SK-N-SH (cell line): Measurements from ENCODE around the gene DHRS4L2. TPM values are rescaled to one million over a fixed set of nuclear protein-coding genes. Genes with fewer than 3 reads are reported as not detected.
A peak's percentile ranks its signal among the peaks of the same experiment; 100 is the strongest.

Experiments used
- CTCF ChIA-PET: fragments of 300-600, 350-600 bp; formaldehyde crosslinking; extraction: SDS; loops from one replicate; lab custom pipeline; 2021; lab: Yijun Ruan, JAX
- POLR2A ChIA-PET: fragments of 350-600 bp; sonication (Branson Sonifier 250); formaldehyde crosslinking; extraction: SDS; loops from one replicate; lab custom pipeline; 2020; ENCODE audit warnings: antibody characterized with exemption, inconsistent platforms; lab: Yijun Ruan, JAX
- DNase-seq: peaks from one replicate; pipeline ENCODE4 v3.0.0; 2012
- H2AFZ ChIP-seq: fragments of 200-600 bp; sonication (generic); 2 replicates; pipeline ENCODE4 v1.8.1; 2016; ENCODE audit warnings: antibody characterized with exemption, mild to moderate bottlenecking, low read depth
- H3F3A ChIP-seq: fragments of 200-600 bp; sonication (generic); replicated peaks from 2 replicates; pipeline ENCODE3; 2016; ENCODE audit warnings: antibody characterized with exemption, mild to moderate bottlenecking; ENCODE audit not compliant: insufficient read depth
- H3K27ac ChIP-seq, 2 experiments: fragments of 200-500 bp in 1 of 2; fragments of 200-600 bp in 1 of 2; sonication (Bioruptor generic) in 1 of 2; sonication (generic), shearing (Covaris generic) in 1 of 2; 2 replicates each; pipeline versions ENCODE4 v1.5.1 to v1.6.1; 2014 to 2016; ENCODE audit warnings: low read depth in 2 of 2, inconsistent platforms in 1 of 2, low read length in 1 of 2, mild to moderate bottlenecking in 1 of 2, mixed read lengths in 1 of 2
- H3K27me3 ChIP-seq: fragments of 200-600 bp; sonication (generic), shearing (Covaris generic); 2 replicates; pipeline ENCODE4 v1.6.1; 2016; ENCODE audit warnings: mixed run types; ENCODE audit not compliant: insufficient read depth
- H3K36me3 ChIP-seq, 2 experiments: fragments of 200-500 bp in 1 of 2; fragments of 200-600 bp in 1 of 2; sonication (Bioruptor generic) in 1 of 2; sonication (generic) in 1 of 2; replicated peaks in 1 of 2; 2 replicates each; pipeline versions ENCODE3 to v1.5.1; 2014 to 2016; ENCODE audit warnings: low read length in 1 of 2, mild to moderate bottlenecking in 1 of 2; ENCODE audit not compliant: insufficient read depth in 2 of 2, control insufficient read depth in 1 of 2
- H3K4me1 ChIP-seq, 2 experiments: fragments of 200-500 bp in 1 of 2; fragments of 200-600 bp in 1 of 2; sonication (Bioruptor generic) in 1 of 2; sonication (generic), shearing (Covaris generic) in 1 of 2; 2 replicates each; pipeline versions ENCODE4 v1.5.1 to v1.6.1; 2014 to 2016; ENCODE audit warnings: low read depth in 1 of 2, low read length in 1 of 2, mixed run types in 1 of 2; ENCODE audit not compliant: insufficient read depth in 2 of 2, control insufficient read depth in 1 of 2
- H3K4me2 ChIP-seq: fragments of 200-600 bp; sonication (generic), shearing (Covaris generic); 2 replicates; pipeline ENCODE4 v1.6.1; 2017; ENCODE audit warnings: mixed run types
- H3K4me3 ChIP-seq, 2 experiments: fragments of 200-500 bp in 1 of 2; fragments of 200-600 bp in 1 of 2; sonication (Bioruptor generic) in 1 of 2; sonication (generic), shearing (Covaris generic) in 1 of 2; 2 replicates each; pipeline versions ENCODE4 v1.5.1 to v1.8.1; 2014 to 2016; ENCODE audit warnings: low read depth in 2 of 2, inconsistent platforms in 1 of 2, low read length in 1 of 2, mild to moderate bottlenecking in 1 of 2, mixed read lengths in 1 of 2, moderate library complexity in 1 of 2
- H3K79me2 ChIP-seq: fragments of 200-600 bp; sonication (generic); 2 replicates; pipeline ENCODE4 v1.8.1; 2017; ENCODE audit warnings: mild to moderate bottlenecking; ENCODE audit not compliant: insufficient read depth
- H3K9ac ChIP-seq: fragments of 200-600 bp; sonication (generic); 2 replicates; pipeline ENCODE4 v1.6.1; 2017; ENCODE audit warnings: mixed run types
- H3K9me2 ChIP-seq: fragments of 200-600 bp; sonication (generic); 2 replicates; pipeline ENCODE4 v1.6.1; 2017; ENCODE audit warnings: mixed run types
- H3K9me3 ChIP-seq: fragments of 200-600 bp; sonication (generic); 2 replicates; pipeline ENCODE4 v1.6.1; 2017; ENCODE audit warnings: mixed run types, mild to moderate bottlenecking, moderate library complexity
- H4K20me1 ChIP-seq: fragments of 200-600 bp; sonication (generic); 2 replicates; pipeline ENCODE4 v1.6.1; 2017; ENCODE audit warnings: mild to moderate bottlenecking, mixed run types; ENCODE audit not compliant: insufficient read depth
- CHD2 ChIP-seq: fragments of 150-350 bp; IDR thresholded peaks from 2 replicates; pipeline ENCODE4 v1.6.1; 2018; ENCODE audit warnings: low read length; ENCODE audit not compliant: partially characterized antibody
- CTCF ChIP-seq: fragments of 200-600 bp; sonication (generic); IDR thresholded peaks from 2 replicates; pipeline ENCODE4 v1.6.1; 2017; ENCODE audit warnings: antibody characterized with exemption, mild to moderate bottlenecking, moderate library complexity
- ELF1 ChIP-seq: IDR thresholded peaks from 2 replicates; pipeline ENCODE4 v1.4.0; 2012
- EP300 ChIP-seq, 2 experiments: IDR thresholded peaks; 2 replicates each; pipeline versions ENCODE4 v1.4.0 to v1.6.1; 2012; ENCODE audit warnings: borderline replicate concordance in 1 of 2, low read depth in 1 of 2, low read length in 1 of 2
- EZH2phosphoT487 ChIP-seq: fragments of 200-600 bp; sonication (generic); IDR thresholded peaks from 2 replicates; pipeline ENCODE4 v1.6.1; 2017; ENCODE audit warnings: low read depth, mixed run types, mild to moderate bottlenecking, antibody characterized with exemption, moderate library complexity, borderline replicate concordance
- FOSL2 ChIP-seq: IDR thresholded peaks from 2 replicates; pipeline ENCODE4 v1.4.0; 2012; ENCODE audit warnings: low read depth, mild to moderate bottlenecking, moderate library complexity, borderline replicate concordance
- GABPA ChIP-seq: IDR thresholded peaks from 2 replicates; pipeline ENCODE4 v1.4.0; 2012; ENCODE audit warnings: low read depth, mild to moderate bottlenecking
- IRF3 ChIP-seq: fragments of 150-350 bp; IDR thresholded peaks from 2 replicates; pipeline ENCODE4 v1.6.1; 2016; ENCODE audit warnings: mild to moderate bottlenecking, low read depth, low read length
- JUND ChIP-seq: IDR thresholded peaks from 2 replicates; pipeline ENCODE4 v1.4.0; 2012
- MEF2A ChIP-seq: IDR thresholded peaks from 2 replicates; pipeline ENCODE4 v1.4.0; 2012; ENCODE audit warnings: low read depth, borderline replicate concordance
- MXI1 ChIP-seq: IDR thresholded peaks from 2 replicates; pipeline ENCODE4 v1.6.1; 2012; ENCODE audit warnings: mild to moderate bottlenecking, low read depth, low read length, improper control_type of control experiment
- NFIC ChIP-seq: IDR thresholded peaks from 2 replicates; pipeline ENCODE4 v1.4.0; 2012; ENCODE audit warnings: borderline replicate concordance
- POLR2AphosphoS5 ChIP-seq: IDR thresholded peaks from 2 replicates; pipeline ENCODE4 v1.6.1; 2012; ENCODE audit warnings: low read depth, low read length
- RCOR1 ChIP-seq: fragments of 150-350 bp; IDR thresholded peaks from 2 replicates; pipeline ENCODE4 v1.6.1; 2017; ENCODE audit warnings: antibody characterized with exemption, low read length
- RFX5 ChIP-seq: IDR thresholded peaks from 2 replicates; pipeline ENCODE4 v1.6.1; 2012; ENCODE audit warnings: mild to moderate bottlenecking, improper control_type of control experiment, low read length
- SIN3A ChIP-seq: IDR thresholded peaks from 2 replicates; pipeline ENCODE4 v1.6.1; 2012; ENCODE audit warnings: low read depth, mild to moderate bottlenecking, low read length, moderate library complexity, borderline replicate concordance
- SMC3 ChIP-seq: IDR thresholded peaks from 2 replicates; pipeline ENCODE4 v1.6.1; 2012; ENCODE audit warnings: low read depth, low read length, improper control_type of control experiment
- TEAD4 ChIP-seq: IDR thresholded peaks from 2 replicates; pipeline ENCODE4 v1.4.0; 2012; ENCODE audit warnings: mild to moderate bottlenecking, borderline replicate concordance; ENCODE audit not compliant: insufficient read depth
- USF1 ChIP-seq: IDR thresholded peaks from 2 replicates; pipeline ENCODE4 v1.4.0; 2012; ENCODE audit warnings: low read depth, borderline replicate concordance
- USF2 ChIP-seq: fragments of 150-350 bp; IDR thresholded peaks from 2 replicates; pipeline ENCODE4 v1.6.1; 2017; ENCODE audit warnings: antibody characterized with exemption, low read length, low read depth, borderline replicate concordance
- YY1 ChIP-seq: IDR thresholded peaks from 2 replicates; pipeline ENCODE4 v1.4.0; 2012; ENCODE audit warnings: low read depth, mild to moderate bottlenecking
- WGBS: methylation state at CpG from one replicate; pipeline ENCODE4 v1.1.6; 2017; ENCODE audit warnings: low lambda C conversion rate; 5-methylcytosine and 5-hydroxymethylcytosine counted together
- polyA plus RNA-seq, 3 experiments: library from polyadenylated mRNA; depleted of rRNA; stranded (reverse); fragments of >200 nt; gene quantifications; 2 replicates each; pipeline ENCODE4 v1.2.3, GENCODE V29; 2012
- TF ChIP-seq, protein P1 (sequence below): IDR thresholded peaks from 2 replicates; pipeline ENCODE4; 2012
- TF ChIP-seq, protein P2 (sequence below): IDR thresholded peaks from 2 replicates; pipeline ENCODE4 v1.4.0; 2012; ENCODE audit warnings: low read depth, borderline replicate concordance
- TF ChIP-seq, protein P3 (sequence below): IDR thresholded peaks from 2 replicates; pipeline ENCODE4 v1.4.0; 2012; ENCODE audit warnings: low read depth

The DHRS4L2 gene
- polyA plus RNA-seq, 1 of the 3 experiments (the other 2 are of a cell fraction): 14.6 TPM

DNA sequence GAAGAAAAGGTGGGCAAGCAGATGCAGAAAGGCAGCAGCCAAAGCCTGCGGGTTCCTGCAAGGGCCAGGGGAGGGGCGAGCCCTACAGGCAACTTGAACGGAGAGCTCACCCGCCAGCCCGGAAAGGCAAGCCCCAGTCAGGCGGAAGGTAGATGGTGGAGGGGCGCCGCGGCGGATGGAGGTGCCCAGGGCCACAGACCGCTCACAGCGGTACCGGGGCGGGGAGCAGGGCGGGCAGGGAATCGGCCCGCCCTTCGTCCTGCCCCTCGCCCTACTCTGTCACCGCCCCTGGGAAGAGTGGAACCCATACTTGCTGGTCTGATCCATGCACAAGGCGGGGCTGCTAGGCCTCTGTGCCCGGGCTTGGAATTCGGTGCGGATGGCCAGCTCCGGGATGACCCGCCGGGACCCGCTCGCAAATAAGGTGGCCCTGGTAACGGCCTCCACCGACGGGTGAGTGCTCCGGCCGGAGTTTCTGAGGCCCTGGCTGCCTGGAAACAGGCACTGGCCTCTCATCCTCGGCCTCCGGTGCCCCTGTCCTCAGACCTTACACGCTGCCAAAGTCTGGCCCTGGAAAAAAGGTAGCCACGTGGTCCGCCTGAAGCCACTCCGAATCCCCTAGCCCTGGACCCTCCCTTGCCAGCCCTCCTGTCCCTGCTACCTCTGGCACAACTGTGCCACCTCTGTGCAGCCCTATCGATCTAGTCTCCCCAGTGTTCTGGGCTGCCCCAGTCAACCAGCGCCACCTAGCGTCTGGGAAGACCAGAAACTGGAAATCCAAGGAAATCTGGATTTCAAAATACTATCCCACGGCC, 35.1 kb upstream of the DHRS4L2 start, which contains the start of gene DHRS4:
Gene DHRS4 (plus strand): TSS at position 307 of the 815 bp plus-strand sequence. CDS start 19 bp downstream, at position 326.
- 0% methylated on average over 24 of the region's 44 CpGs for WGBS
- TF ChIP-seq POLR2AphosphoS5: peak; percentile 82; the same call in 1 of the 2 replicates
- TF ChIP-seq IRF3: no peak
- no peak for TF ChIP-seq JUND
- peak; percentile 63 for TF ChIP-seq MXI1
- no peak for TF ChIP-seq MEF2A
- no peak for TF ChIP-seq USF1
- TF ChIP-seq SIN3A: no peak; the same call in 1 of the 2 replicates
- TF ChIP-seq RCOR1: 0 out of 2 replicates have a peak, but pooled peaks have one; percentile 34
- TF ChIP-seq NFIC: no peak
- TF ChIP-seq, protein P1, sequence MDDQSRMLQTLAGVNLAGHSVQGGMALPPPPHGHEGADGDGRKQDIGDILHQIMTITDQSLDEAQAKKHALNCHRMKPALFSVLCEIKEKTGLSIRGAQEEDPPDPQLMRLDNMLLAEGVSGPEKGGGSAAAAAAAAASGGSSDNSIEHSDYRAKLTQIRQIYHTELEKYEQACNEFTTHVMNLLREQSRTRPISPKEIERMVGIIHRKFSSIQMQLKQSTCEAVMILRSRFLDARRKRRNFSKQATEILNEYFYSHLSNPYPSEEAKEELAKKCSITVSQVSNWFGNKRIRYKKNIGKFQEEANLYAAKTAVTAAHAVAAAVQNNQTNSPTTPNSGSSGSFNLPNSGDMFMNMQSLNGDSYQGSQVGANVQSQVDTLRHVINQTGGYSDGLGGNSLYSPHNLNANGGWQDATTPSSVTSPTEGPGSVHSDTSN: 0 out of 2 replicates have a peak, but pooled peaks have one; percentile 5
- TF ChIP-seq, protein P2, sequence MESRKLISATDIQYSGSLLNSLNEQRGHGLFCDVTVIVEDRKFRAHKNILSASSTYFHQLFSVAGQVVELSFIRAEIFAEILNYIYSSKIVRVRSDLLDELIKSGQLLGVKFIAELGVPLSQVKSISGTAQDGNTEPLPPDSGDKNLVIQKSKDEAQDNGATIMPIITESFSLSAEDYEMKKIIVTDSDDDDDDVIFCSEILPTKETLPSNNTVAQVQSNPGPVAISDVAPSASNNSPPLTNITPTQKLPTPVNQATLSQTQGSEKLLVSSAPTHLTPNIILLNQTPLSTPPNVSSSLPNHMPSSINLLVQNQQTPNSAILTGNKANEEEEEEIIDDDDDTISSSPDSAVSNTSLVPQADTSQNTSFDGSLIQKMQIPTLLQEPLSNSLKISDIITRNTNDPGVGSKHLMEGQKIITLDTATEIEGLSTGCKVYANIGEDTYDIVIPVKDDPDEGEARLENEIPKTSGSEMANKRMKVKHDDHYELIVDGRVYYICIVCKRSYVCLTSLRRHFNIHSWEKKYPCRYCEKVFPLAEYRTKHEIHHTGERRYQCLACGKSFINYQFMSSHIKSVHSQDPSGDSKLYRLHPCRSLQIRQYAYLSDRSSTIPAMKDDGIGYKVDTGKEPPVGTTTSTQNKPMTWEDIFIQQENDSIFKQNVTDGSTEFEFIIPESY: no peak
- TF ChIP-seq FOSL2: no peak
- no peak for TF ChIP-seq TEAD4
- TF ChIP-seq USF2: no peak
- no peak for TF ChIP-seq GABPA
- TF ChIP-seq, protein P3, sequence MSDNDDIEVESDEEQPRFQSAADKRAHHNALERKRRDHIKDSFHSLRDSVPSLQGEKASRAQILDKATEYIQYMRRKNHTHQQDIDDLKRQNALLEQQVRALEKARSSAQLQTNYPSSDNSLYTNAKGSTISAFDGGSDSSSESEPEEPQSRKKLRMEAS: 0 out of 2 replicates have a peak, but pooled peaks have one; percentile 46
- no peak; a peak in 1 of 4 replicates for TF ChIP-seq EP300 (IDR thresholded peaks at IDR 0.05; ENCODE audit: borderline replicate concordance in 1 of 2, low read depth in 1 of 2, low read length in 1 of 2)
- TF ChIP-seq YY1: peak; percentile 46; the same call in 1 of the 2 replicates
- TF ChIP-seq EZH2phosphoT487: no peak
- peak; percentile 46 for TF ChIP-seq SMC3
- peak; percentile 94 for TF ChIP-seq CTCF
- TF ChIP-seq ELF1: no peak
- no peak for TF ChIP-seq RFX5
- TF ChIP-seq CHD2: peak; percentile 54

More for the DNA sequence above, 35.1 kb upstream of the DHRS4L2 start, which contains the start of gene DHRS4:
- Histone ChIP-seq H3K9me2 (no peaks in the 10 kb centered on the region), H4K20me1 (no peaks in the 10 kb centered on the region), H3K9me3 (peaks cover 1% of the 10 kb centered on the region; the same call in 1 of the 2 replicates), H3K79me2 (peaks cover 20% of the 10 kb centered on the region), H3K36me3 (peaks cover 0 to 13% of the 10 kb centered on the region in 2 experiments), H3K4me1 (peaks cover 0 to 5% of the 10 kb centered on the region in 2 experiments; a peak in 1 of 4 replicates), H3K27ac (peak within 1 kb of the TSS; percentile 56 to 85), H3K27me3 (no peaks in the 10 kb centered on the region), H3K4me3 (peak within 1 kb of the TSS; percentile 82 to 88), H3K4me2 (peak within 1 kb of the TSS; percentile 94), H3K9ac (peak within 1 kb of the TSS; percentile 87), H3F3A (no peaks in the 10 kb centered on the region), H2AFZ (peak within 1 kb of the TSS; percentile 85)
- ChIA-PET POLR2A (no interaction called here), CTCF (interaction anchor here (0.6 to 1.6 kb wide), 11 partner anchors 11 to 384 kb away, joined by 3 to 10 read pairs (median 3); no protein-coding TSS in a partner anchor)
- DNase-seq: peak; percentile 91
